PFSK-1 (cell line): ENCODE data around the gene EMILIN3.

Experiments used
- FOXP2 ChIP-seq: optimal IDR thresholded peaks from 2 replicates; pipeline ENCODE3; 2011; ENCODE audit warnings: borderline replicate concordance, control low read depth, inconsistent platforms; ENCODE audit not compliant: insufficient read depth; ENCODE audit errors: extremely low read length, extremely low read depth
- POLR2AphosphoS5 ChIP-seq: IDR thresholded peaks from 2 replicates; pipeline ENCODE4 v1.6.1; 2012; ENCODE audit warnings: low read depth, mild to moderate bottlenecking, control low read depth, low read length, moderate library complexity
- REST ChIP-seq, 2 experiments: IDR thresholded peaks; 2 replicates each; pipeline versions ENCODE4 v1.6.1 to v1.8.0; 2011 to 2012; ENCODE audit warnings: low read depth in 2 of 2, low read length in 2 of 2, control low read depth in 1 of 2, inconsistent platforms in 1 of 2, mild to moderate bottlenecking in 1 of 2, moderate library complexity in 1 of 2; ENCODE audit not compliant: insufficient read depth in 1 of 2
- SIN3A ChIP-seq: IDR thresholded peaks from 2 replicates; pipeline ENCODE4 v1.6.1; 2012; ENCODE audit warnings: mild to moderate bottlenecking, low read length, moderate library complexity, borderline replicate concordance; ENCODE audit not compliant: insufficient read depth
- TAF1 ChIP-seq: IDR thresholded peaks from 2 replicates; pipeline ENCODE4 v1.6.1; 2012; ENCODE audit warnings: low read length, control low read depth, borderline replicate concordance; ENCODE audit not compliant: insufficient read depth

EMILIN3 gene

GRCh38 chr20:41327178-41327577, 39.4 kb downstream of the EMILIN3 start:
- TF ChIP-seq POLR2AphosphoS5 = no peak
- TF ChIP-seq REST (IDR thresholded peaks at IDR 0.05; ENCODE audit: insufficient read depth in 1 of 2, low read depth in 2 of 2, low read length in 2 of 2) = no peak

GRCh38 chr20:41320976-41321375, 45.6 kb downstream of the EMILIN3 start:
- TF ChIP-seq TAF1 (no peak), POLR2AphosphoS5 (no peak), REST (IDR thresholded peaks at IDR 0.05; ENCODE audit: insufficient read depth in 1 of 2, low read depth in 2 of 2, low read length in 2 of 2) (no peak), SIN3A (no peak), FOXP2 (no peak)

GRCh38 chr20:41320441-41320840, 46.2 kb downstream of the EMILIN3 start:
- no peak for TF ChIP-seq TAF1
- TF ChIP-seq POLR2AphosphoS5 = no peak

GRCh38 chr20:41318271-41318649, 48.4 kb downstream of the EMILIN3 start:
- no peak for TF ChIP-seq FOXP2
- TF ChIP-seq TAF1 = no peak
- no peak for TF ChIP-seq SIN3A
- TF ChIP-seq REST (IDR thresholded peaks at IDR 0.05; ENCODE audit: insufficient read depth in 1 of 2, low read depth in 2 of 2, low read length in 2 of 2) = no peak
- TF ChIP-seq POLR2AphosphoS5 = no peak

DNA sequence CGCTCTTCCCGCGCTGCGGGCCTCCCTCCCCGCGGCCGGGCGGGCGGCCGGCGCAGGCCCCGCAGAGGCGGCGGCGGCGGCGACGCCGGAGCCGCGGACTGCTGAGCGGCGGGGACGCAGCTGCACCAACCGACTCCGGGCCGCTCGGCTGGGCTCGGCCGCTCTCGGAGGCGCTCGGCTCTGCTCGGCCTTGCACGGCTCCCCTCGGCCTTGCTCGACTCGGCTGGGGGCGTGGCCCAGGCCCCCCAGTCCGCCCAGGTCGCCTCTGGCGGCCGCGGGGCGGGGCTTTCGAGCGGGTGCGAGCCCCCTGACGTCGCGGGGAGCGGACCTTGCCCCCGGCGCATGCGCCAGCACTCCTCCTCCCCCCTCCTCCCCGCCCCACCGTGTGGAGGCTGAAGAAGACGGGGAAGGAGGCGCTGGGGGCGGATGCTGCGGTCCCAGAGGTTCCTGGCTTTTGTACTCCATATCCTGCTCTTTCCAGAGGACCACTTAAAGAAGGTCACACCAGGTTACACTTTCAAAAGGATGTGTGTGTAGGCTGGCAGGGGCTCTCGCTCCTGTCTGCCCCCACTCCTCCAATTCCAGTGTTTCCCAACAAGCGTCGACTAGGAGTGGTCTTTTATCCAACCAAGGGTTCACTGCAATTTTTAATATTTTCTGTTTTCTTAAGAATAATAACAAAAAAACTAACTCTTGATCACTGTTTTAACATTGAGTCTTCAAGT, 48.9 kb downstream of the EMILIN3 start, which contains the start of gene ZHX3:
ZHX3 (minus strand) TSS at position 186 of the 725 bp plus-strand sequence. CDS start 112,815 bp downstream, outside the sequence.
- TF ChIP-seq FOXP2 (peak; percentile 51), TAF1 (no peak), REST (IDR thresholded peaks at IDR 0.05; ENCODE audit: insufficient read depth in 1 of 2, low read depth in 2 of 2, low read length in 2 of 2) (peak in 1 of 2 experiments; percentile 26; a peak in 1 of 4 replicates), SIN3A (no peak), POLR2AphosphoS5 (no peak; the same call in 1 of the 2 replicates)
